AG20443 (cell line): Measurements from ENCODE around the gene ASB12.
"Not testable (repeated sequence)": the region's sequence is repeated elsewhere in the genome, so short reads cannot be mapped to it uniquely, and the experiment has no call there.

Experiments
- DNase-seq: peaks from one replicate; pipeline ENCODE4 v3.0.0; 2012; ENCODE audit warnings: low spot score, mixed read lengths

The ASB12 gene, protein sequence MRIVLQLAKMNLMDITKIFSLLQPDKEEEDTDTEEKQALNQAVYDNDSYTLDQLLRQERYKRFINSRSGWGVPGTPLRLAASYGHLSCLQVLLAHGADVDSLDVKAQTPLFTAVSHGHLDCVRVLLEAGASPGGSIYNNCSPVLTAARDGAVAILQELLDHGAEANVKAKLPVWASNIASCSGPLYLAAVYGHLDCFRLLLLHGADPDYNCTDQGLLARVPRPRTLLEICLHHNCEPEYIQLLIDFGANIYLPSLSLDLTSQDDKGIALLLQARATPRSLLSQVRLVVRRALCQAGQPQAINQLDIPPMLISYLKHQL

DNA sequence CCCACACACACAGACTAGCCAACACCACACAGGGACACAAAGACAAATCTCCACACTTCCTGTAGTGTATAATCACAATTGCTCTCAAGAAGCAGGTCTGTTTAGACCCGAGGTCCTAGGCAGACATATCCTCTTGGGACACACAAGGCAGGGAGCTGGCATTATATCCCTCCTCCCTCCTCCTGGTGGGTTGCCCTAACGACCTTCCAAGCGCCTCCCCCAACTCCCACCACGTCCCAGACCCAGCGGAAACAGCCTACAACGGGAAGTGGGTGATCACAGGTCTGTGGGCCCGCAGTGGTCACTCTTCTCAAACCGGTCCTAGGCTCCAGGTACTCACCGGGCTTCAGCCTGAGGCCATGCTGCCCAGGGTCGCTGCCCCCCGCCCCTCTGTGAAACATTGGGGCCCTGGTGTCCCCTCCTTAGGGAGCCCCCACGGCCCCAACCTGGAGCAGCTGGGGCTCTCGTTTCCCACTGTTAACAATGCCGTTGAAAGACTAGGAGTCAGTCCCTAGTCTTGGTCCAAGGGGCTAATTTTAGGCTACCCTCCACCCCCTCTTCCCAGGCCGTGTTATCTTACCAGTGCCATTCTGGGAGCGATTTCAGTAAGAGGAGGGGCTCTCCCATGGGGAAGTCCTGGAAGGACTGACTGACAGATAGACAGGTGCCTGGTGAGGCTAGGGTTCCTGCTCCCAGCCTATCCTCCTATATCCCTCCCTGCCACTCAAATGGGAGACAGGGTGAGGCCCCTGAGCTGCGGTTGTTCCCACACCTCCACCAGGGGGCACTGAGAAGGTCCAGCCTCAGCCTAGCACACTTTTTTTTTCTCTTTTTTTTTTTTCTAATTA is at the start of gene ASB12:
Gene ASB12 (minus strand): TSS at position 485 of the 848 bp plus-strand sequence. CDS start 4,957 bp downstream, outside the sequence.
- no peak for DNase-seq

DNA sequence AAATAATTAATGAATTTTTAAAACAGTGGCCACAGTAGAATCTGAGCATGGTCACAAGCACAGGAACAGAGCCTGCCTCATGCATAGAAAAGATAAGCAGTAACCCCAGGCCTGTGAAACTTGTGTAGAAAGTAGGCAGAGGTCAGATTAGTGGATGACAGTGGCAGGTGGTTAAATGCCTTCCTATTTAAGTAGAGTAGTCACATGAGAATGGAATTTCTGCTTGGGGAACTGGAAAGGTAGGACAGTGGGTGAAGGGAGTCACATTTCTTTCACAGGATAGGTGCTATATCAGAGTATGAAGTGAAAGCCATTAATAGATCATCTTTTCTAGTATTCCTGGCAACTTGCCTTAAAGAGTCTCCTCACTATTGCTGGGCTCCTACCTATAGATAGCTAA is 34.9 kb upstream of the ASB12 start:
- no peak for DNase-seq

DNA sequence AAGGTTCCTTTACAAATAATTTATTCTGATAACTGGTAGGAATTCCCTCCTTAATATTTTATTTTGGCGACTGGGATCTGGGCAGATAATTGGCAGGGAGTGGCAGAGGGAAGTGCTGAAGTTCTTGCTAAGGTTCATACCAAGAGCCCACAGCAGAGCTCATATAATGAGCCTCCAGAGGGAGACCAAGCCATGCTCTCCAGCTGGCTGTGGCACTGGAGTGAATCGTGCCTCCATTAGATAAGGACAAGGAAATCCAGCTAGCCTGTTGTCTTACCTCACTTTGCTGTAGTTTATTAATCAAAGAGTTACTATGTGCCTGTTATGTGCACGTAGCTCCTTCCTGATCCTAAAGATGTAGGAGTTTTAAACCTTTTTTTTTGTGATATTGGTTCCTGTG is 1.3 kb downstream of the ASB12 start:
- no peak for DNase-seq

DNA sequence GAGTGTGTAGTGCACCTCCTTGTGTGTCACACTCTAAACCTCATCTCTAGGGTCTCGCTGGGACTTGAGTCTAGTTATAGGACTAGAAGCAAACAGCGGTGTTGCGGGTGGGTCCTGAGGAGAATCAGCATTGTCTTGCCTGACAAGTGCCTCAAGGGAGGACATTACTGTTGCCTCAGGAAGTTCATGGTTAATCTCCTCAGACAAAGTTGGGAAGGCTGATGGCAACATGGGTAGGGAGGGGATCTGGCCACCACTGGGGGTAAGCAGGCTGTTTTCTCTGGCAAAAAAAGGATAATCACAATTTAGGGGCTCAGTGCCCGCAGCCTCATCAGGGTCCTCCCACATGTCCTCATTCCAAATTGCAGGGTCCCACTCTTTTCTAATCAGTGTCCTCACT is 12.4 kb downstream of the ASB12 start:
- DNase-seq: no peak

DNA sequence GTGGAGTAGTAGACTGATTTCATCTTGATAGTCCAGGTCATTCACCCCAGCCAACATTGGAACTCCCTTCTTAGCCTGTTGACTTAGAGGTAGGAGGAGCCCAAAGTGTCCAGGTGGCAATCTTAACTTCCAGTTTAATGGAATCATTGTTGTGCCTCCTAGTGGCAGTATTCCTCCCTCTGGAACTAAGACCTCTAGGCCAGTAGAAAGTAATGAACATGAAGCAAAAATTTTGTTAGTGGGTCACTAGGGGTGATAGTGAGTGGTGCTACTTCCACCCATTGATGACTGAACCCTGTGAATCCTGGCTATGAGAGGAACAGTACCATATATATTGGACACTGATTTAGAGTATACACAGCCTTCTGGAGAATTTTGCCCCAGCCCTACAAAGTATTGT is 16.4 kb downstream of the ASB12 start:
- DNase-seq: not testable (repeated sequence)

DNA sequence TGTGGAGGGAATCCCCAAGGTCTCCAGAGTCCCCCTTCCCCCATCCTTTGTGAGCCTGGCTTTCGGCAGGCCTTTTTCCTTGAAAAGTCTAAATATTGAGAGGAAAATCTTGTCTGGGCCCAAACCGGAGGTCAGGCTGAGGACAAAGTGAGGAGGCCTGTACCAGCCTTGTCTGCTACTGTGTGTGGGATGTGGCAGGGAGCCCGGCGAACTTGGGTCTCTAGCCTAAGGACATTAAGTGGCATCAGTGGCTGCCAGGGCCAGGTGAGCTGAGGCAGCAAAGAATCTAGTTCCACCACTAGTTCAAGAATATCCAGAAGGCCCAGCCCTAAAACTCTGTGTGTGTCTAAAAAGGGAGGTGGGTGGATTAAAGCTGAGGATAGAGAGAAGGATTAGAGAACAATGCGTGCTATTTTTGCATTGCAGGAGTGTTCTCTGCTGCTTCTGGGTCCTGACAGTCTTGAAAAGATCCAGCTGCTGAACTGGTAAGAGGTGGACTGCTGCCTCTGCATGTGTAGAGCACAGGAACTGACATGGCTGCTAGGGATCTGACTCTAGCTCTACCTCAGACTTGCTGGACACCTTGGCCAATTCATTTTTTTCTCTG is 23.7 kb downstream of the ASB12 start:
- no peak for DNase-seq

DNA sequence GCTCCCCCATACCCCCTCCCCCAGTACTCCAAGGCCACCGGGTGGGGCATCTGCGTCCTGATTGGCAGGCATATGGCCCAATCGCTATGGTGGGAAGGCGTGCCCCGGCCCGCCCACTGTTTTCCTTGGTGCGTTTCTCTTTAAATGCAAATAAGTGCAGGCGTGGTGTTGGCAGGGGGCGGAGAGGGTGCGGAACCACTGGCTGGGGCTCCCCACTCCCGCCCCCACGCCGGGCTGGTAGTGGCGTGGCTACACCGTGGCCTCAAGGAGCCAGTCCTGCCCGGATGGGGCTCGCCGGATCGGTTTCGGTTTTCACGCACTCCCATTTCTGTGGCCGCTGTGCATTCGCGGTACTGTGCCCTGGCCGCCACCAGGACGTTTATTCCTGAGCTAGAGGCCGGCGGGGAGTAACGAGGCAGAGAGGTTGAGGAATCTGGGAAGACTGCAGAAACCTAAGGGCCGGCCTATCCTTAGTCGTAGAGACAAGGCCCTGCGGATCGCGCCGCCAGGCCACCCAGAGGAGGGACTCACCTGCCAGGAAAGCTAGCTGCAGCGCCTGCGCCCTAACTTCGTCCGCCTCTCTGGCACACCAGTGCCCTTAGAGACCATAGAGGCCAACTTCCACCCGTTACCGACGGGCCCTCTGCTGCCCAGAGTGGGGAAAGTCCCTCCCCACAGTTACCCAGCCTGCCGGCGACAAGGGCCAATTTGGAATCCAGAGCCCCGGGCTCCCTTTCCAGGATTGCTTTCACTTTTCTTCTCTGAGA is 24.5 kb downstream of the ASB12 start:
- DNase-seq: peak; percentile 91

DNA sequence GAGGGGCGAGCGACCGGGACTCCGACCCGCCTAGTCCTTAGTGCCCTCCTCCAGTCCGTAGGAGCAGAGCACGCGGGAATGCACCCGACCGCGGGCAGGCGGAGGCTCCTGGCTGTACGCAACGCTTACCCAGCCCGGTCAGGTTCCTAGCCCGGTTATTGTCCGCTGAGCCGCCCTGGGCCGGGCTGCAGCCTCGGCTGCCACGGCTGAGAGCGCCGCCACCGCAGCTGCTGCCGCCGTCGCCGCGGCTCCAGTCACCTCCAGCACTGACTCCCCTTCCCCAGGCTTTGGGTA is 25.0 kb downstream of the ASB12 start, which contains the start of gene AMER1:
Gene AMER1 (minus strand): TSS at position 268 of the 294 bp plus-strand sequence. CDS start 12,422 bp downstream, outside the sequence.
- DNase-seq: no peak

DNA sequence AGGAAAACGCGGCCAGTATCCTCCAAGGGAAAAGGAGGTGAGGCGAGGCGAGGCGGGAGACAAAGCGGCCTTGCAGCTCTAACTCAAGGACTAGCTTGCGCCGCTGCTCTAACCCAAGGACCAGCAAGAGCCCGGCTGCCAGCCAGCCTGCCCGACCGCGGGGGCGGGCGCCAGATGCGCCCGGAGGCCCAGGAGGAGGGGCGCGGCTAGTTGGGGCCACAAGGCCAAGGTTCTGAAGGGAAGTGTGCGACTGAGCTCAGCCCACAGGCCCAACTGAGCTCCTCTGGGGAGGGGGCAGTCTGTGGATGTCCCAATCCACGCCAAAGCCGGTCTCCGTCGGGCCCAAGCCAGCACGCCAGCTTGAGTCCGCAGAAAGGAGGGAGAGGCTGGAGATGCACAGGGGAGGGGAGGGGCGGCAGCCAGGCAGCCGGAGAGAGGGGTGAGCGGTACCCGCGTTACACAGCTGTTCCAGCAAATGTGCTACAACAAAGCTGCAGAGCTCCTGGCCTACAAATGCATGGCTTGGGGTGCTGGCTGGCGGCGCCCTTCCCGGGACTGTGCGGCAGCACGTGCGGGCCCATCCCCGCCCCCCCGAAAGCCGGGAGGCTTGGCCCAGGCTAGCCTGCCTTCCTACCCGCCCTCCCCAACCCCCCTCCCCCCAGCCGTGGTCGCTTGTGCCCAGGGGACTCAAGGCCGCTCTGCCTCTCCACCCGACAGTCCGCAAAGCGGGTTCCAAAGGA is 25.5 kb downstream of the ASB12 start:
- peak; percentile 55 for DNase-seq

DNA sequence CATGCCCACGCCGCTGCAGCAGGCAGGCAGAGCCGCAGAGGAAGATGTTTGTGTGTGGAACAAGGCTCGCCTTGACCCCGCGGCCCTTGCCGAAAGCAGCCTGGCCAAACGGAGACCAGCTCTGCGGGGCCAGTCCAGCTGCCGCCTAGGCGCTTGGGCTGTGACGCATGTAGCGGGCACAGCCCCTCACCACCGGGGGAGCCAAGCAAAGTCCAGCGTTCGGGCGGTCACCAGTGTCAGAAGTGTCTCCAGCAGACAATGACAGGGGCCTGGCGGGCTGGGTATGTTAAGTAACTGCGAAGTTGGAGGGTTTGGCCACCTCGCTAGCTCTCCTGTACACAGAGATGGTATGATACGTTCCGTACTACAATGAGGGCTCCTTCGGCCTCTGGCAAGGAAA is 26.2 kb downstream of the ASB12 start:
- DNase-seq: peak; percentile 17

DNA sequence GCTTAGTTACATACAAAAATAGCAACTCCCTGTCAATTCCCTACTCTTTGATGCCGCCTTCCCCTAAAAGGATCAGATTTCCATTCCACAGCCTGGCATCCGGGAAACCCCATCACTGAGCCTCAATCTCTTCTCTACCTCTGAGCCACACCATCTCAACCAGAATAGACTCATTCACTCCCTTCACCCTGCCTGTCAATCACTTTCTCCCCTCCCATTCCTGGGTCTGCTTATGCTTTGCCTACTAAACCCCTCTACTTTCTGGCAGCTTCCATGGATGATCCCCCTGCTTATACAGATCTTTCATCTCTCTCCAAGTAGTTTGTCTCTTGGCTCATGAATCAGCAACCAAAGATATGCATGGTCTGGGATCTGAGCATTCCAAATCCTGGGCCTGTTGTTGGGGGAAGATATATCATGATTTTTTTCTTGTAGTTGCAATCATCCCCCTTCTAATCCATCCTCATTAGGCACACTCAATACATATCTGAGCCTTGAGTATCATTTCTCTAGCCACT is 27.5 kb downstream of the ASB12 start:
- no peak for DNase-seq

DNA sequence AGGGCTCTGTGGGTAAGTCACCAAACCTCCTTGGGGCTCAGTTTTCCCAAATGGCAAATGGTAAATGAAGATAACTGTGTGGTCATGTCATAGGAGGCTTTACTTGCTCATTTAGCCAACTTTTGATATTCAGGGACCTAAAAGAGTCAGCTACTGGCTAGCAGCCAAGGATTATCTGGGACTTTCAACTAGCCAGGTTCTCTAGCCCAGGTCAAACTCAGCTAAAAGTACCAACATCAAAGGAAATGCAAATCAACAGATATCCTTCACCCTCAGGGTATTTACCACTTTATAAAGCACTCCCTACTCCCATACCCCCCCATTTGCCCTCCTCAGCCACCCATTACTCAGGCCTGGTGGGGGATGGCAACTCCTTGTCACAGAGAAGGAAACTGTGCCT is 32.4 kb downstream of the ASB12 start:
- no peak for DNase-seq

DNA sequence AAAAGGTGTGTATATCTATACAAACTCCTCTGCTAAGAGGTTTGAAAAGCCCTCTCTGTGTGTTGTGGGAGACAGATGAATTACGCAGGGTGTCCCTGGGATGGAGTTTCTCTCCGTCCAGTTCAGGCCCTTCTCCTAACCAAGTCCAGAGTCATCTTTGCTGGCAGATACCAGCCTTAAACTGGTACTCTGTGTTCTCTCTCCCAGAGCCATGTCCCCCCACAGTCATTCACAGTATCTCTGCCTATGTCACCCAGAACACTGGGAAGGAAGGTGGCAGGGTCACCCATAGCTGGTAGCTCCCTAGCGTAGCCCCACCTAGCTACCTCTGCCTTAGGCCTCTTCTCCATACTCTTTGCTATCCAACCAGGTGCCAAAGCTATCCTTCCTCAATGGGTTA is 33.8 kb downstream of the ASB12 start:
- no peak for DNase-seq

DNA sequence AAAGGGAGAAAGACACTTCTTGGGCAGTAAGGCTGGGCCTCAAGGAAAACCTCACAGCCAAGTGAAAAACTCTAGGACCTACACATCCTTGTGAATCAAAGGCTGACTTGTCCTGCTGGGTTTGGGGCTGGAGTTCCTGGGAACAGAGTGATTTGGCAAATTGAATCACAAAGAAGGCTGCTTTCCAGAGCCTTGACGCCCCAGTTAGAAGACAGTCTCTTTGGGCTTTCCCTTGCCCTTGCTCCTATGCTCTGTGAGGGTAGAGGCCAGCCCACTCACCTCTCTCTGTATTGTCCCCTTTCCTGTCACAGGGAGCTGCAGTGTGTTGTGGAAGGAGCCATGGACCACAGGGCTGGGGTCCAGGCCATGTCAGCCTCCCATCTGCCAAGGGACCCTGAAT is 34.5 kb downstream of the ASB12 start:
- DNase-seq: no peak

DNA sequence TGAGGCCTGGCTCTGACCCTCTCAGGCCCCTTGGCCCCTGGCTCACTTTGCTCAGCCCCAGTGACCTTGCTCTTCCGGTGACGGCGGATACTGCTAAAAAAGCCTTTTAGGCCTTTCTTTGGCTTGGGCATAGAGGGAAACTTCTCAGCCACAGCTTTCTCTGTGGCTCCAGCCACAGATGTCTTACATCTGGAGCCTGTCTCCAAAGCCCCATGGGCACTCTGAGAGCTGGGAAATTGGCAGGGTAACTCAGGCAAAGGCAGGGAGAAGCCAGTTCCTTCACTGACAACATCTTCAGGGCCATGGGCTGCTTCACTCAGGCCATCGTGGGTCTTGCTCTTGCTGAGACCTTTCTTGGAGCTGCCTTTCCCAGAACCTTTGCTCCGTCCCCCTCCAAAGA is 37.7 kb downstream of the ASB12 start:
- DNase-seq: no peak

DNA sequence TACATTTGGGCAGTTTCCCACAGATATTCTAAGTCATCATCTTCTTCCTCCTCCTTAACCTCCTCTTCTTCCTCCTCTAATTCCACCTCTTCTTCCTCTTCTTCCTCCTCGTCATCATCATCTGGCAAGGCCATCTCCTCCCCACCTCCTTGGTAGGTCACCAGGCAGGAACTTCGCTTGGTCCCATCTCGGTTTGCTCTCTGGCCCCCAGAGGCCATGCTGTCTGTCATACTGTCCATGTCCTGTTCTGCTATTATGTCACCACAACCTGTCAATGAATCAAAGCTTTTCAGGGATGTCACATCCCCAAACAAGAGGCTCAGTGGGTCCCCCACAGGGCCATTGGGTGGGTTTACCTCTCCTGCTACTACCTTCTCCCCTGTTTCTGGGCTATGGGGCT is 38.4 kb downstream of the ASB12 start:
- DNase-seq: no peak

DNA sequence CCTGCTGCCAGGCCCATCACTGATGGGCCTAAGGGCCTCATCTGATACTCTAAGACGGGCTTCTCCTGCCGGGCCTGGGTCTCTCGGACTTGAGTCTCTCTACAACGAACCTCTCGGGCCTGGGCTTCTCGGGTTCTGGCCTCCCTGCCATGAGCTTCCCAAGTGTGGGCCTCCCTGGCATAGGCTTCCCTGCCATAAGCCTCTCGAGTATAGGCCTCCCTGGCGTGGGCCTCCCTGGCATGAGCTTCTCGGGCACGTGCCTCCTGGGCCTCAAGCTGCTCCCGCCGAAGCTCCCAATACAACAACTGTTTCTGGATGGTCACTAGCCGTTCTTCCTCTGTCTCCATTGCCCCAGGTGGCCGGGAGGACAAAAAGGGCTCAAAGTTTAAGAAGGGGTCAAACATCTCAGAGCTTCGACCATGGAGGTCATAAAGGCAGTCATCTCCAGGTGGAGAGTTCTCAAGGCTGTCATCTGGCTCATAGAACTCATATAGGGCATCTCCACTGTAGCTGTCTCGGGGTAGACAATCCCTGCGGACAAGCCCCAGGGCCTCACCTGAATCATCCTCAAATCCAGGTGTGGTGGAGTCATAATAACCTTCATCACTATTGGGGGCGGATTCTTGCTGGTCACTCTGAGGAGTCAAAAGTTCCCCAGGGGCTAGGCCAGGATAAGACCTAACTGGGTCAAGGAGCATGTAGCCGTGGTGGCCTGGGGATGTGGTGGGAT is 39.0 kb downstream of the ASB12 start:
- no peak for DNase-seq

DNA sequence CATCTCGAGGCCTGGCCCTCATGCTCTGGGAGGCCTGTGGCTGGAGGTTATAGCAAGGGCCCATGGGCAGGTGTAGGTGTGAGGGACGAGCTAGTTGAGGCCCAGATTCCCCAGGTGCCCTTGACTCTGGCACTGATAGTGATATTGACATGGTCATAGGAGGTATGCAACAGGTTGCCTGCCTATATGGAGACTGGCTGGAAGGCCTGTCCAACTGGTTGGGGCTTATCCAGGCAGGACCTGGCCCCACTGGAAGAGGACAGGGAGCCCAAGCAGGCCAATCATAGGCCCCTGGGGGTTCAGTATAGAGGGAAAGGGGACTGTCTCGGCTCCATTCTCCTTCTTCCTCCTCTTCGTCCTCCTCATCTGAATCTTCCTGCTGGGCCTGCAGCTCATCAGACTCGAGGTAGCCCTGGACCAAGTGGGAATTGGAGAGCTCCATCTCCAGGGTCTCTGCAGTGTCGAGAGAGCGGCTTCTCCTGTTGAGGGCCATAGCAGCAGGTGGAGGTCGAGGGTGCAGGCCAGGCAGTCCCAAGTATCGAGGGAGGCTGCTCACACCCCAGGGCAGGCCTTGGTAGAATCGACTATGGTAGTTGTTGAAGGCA is 40.2 kb downstream of the ASB12 start:
- DNase-seq: no peak

DNA sequence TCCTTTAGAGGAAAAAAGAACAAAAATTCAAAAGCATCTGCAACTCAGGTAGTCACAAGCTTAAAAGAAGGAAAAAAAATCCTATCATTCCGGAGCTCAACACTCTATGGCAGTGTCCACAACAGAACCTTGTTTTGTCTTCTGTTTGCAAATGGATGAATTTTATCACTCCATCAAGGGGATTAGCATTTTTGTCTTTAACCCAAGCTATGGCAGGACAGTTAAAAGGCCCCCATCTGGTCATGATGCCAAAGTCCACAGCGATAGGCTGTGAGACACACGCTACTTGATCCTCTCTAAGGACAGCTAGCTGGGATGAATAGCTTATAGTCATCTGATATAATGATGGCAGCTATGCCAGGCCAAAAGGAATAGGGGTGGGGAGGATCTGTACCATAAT is 41.5 kb downstream of the ASB12 start:
- DNase-seq: no peak

DNA sequence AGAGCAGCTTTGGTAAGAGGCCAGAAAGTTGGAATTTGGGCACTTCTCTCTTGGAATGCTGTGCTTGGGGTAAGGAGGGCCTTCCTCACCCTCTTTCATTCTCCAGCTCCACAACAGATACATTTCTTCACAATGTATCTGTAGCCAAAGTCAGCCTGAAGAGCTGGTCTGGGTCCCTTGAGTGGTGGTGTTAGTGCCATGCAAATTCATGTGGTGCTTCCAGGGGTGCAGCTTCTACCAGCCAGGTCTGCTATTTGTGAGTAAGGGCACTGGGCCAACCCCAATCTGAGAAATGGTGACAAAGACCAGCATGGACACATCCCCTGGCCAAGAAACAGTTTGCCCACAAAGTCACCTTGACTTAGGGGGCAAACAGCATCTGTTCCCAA is 42.7 kb downstream of the ASB12 start:
- DNase-seq: no peak
